NCI-H2227 treated with DMSO at 0.1 percent for 48 hours (cell line): Measurements from ENCODE around the gene SH3BGRL3.

Source experiments
- DNase-seq: peaks from one replicate; lab custom pipeline; 2025; lab: John Stamatoyannopoulos, UW

Gene SH3BGRL3

DNA sequence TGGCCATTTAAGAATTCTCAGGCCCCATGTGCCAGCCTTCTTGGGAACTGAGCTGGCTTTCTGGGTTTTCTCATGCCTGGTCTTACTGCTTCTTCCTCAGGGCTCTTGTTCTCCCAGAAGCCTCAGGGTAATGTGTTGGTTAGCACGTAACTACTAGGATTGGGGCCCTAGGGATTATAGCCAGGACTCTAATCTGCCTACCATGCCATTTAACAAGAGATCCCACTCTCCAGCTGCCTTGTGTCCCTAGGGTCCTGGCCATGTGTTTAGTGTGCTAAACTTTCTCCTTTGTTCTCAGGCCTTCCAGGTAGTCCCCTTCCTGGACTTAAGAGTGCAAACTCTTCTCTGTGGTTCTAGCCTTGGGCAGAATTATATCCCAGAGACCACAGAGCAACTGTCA is 2.2 kb upstream of the SH3BGRL3 start:
- DNase-seq: no peak

DNA sequence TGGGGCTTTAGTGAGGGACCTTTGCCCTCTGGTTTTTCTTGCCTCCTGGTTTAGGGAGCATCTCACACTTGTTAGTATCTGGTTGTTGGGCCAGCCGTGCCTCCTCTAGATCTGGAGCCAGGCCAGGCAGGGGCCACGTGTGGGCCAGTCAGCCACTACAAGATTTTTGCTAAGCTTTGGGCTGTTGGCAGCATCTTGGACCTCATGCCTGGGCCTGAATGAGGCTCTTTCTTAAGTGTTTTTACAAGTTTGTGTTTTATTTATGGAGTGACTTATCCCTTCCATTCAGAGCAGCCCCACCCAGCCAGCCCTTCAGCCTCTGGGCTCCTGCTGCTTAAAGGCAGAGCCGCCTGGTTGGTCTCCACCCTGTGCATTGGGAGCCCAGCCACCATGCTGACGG is 1.6 kb upstream of the SH3BGRL3 start:
- DNase-seq: no peak

DNA sequence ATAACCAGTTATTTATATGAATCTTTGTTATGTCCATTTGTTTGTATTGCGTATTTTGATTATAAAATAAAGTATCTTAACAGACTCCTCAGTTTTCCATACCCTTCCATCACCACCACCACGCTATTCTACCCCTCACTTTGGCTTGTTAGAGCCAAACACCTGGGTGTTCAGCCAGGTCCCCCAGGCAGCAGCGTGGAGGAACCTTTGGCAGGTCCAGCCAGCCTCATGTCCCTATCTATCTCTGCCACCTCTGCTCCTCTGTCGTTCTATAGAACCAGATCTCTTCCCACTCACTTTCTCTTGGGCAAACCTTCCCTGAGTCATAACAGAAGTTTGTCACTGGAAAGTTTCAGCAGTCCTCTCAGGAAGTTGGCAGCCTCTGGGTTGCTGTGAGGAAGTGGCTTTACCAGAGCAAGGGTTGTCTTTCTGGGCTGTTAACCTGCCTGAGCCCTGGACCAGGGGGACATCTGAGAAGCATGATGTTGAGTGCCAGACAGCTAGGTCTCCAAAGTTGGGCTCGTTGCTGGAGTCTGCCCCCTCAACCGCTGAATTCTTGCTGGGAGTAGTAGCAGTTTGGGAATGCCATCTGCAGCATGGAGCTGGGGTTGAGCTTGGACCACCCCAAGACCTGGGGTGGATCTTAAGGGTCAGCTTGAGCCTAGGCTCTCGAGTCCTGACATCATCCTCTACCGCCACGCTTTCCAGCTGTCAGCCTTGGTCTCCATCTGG is 996 bp upstream of the SH3BGRL3 start:
- DNase-seq: no peak

DNA sequence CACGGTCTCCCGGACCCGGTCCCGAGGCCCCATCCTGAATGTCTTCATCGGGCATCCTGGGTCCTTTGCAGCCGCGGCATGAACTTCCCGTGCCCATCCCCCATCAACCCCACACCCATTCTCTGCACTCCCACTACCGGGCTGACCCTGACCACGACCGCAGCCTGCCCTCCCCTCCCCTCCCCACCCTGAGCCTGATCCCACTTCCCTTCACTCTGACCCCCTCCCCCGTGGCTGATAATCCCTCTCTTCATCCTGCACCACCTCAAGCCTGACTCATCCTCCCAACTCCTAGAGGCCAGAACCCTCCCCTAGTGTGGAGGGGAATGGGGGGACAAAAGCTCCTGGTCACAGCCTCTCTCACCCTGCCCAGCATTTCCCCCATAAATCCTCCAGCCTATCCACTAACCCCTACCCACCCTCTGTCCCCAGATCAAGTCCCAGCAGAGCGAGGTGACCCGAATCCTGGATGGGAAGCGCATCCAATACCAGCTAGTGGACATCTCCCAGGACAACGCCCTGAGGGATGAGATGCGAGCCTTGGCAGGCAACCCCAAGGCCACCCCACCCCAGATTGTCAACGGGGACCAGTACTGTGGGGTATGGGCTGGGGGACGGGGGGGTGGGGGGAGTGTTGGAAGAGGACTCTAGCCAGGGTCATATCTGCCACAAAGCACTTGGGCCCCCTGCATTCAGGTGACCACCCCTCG is 602 bp downstream of the SH3BGRL3 start:
- no peak for DNase-seq

DNA sequence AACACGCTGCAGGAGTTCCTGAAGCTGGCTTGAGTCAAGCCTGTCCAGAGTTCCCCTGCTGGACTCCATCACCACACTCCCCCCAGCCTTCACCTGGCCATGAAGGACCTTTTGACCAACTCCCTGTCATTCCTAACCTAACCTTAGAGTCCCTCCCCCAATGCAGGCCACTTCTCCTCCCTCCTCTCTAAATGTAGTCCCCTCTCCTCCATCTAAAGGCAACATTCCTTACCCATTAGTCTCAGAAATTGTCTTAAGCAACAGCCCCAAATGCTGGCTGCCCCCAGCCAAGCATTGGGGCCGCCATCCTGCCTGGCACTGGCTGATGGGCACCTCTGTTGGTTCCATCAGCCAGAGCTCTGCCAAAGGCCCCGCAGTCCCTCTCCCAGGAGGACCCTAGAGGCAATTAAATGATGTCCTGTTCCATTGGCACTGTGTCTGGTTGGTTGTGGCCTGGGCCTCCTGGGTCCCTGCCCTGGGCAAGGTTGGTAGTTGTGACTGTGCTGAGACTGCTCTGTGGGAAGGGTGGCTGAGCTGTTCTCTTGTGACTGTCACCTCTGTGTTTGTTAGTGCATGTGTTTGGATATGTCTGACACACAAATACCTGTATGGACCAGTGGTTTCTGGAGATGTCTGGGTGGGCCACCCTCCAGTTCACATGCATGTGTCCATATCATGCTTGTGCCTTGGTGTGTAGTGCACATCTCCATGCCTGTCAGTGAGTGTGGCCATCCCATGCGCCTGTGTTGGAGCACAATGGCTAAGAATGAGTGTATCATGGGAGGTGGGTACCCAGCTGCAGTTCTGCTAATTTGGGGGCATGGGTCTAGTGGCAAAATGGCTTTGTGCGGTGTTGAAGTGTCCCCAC is 1.4 kb downstream of the SH3BGRL3 start:
- no peak for DNase-seq

DNA sequence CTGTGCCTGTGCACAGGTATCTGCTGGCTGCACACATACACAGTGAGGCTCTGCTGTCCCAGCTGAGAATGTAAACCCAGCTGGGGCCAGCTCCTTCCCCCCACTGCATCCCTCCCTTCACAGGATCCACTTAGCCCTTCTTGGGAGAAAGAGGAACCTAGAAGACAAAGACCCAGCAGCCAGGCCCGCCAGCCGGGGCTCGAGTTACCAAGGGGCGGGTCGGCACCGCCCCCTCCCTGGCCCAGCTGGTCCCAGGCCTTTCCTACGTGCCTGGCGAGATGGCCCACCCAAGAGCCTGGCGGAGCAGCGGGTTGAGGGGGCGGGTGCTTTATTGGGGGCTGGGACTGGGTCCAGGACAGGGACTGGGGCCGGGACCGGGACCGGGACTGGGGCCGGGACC is 2.1 kb downstream of the SH3BGRL3 start:
- DNase-seq: peak; percentile 68

DNA sequence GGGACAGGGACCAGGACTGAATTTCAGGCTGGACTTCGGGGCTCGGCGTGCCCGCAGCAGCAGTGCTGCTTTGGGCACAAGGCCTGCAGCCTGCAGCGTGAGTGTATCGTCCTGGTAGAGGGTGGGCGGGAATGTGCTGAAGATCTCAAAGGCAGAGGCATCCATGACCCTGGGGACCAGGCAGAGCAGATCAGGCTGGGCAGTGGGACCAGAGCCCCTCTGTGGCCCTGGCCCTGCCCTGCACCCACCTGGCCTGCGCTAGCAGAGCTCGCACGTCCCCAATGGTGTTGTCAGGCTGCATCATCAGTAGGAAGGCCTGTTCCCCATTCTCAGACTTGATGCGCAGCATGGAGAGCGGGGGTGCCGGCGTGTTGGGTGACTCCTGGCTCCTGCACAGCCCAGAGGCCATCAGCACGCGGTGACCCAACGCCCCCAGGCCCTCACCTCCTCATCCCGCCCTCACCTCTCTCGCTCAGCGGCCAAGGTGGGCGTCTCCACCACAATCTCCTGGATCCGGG is 2.6 kb downstream of the SH3BGRL3 start:
- DNase-seq: no peak

DNA sequence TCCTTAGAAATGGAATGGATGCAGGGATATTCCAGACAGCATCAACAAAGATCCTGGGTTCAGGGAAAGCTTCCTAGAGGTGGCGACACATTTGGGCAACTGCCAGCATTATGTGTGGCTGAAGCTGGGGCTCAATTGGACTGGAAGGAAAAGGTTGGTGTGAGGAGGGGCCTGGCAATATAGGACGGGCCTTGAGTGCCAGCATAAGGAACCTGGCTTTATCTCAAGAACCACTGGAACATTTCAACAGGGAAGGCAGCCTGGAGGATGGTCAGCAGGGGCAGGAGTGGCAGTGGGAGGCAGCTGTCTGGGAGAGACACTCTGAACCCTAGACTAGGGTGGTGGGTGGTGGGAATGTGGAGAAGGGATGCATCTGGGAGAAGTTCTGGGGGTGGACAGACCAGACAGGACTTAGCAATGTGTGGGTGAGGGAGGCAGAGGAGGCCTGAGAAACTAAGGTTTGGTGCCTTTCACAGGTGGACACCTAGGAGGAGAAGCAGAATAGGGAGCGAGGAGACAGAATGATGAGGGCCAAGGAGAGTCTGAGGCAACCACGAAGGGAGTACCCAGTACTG is 3.5 kb downstream of the SH3BGRL3 start:
- DNase-seq: no peak

DNA sequence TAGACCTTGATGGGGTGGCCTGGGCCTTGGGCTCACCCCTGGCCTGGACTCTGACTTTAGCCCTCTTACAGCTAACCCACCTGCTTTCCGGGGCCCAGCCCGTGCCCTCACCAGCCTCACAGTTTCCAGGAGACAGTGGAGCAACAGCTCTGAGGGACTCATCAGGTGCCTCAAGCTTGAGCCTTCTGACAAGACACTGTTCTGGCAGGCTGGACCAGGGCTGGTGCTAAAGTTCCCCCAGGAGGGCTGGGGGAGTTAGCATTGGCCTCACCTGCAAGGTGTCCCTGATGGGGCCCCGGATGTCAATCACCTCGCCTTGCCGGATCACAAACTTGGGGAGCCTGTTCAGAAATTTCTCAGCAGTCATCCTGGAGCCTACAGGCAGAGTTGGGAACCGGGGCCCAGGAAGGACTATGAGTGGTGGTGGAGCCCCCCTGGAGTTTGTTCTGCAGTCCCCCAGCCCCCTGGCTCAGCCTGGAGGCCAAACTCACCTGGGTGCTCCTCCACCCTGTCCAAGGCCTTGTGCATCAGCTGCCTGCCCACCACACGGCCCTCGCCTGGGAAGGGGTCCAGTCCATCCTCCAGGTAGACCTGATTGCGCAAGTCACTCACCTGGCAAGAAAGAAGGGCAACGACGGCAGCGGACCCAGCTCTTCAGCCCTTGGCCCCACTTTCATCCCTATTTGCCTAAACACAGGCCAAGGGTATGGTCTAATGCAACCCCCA is 4.1 kb downstream of the SH3BGRL3 start:
- DNase-seq: no peak

DNA sequence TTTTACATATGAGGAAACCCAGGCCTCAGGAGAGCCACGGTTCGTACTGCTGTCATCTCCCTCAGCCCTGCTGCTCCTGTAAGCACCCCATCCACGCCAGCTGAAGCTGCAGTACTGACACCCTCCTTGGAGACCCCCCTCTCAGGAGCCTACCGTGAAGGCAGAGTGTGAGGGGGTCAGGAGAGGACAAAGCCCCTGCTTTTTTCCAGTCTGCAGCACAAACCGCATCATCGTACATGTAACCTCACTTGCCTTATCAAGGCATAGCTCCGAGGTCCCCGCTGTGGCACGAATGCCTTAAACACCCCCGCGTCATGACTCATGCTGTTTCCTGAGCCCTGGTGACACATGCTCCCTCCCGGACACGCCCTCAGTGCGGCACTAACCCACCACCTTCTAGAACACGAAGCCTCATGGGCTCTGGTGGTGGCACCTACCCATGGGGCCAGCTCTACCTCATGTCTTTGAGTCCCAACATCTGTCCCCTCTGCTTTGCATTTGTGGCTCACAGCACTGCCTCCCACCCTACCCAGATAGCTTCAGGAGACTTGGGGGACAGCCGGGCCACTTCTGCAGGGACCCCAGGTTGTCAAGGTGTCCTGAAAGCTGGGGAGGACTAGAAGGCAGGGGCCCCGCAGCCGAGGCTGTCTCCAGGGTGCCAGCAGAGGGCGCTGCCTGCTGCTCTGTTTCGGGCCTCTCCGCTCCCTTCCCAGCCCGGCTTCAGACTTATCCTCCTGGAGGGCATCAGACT is 4.9 kb downstream of the SH3BGRL3 start:
- no peak for DNase-seq

DNA sequence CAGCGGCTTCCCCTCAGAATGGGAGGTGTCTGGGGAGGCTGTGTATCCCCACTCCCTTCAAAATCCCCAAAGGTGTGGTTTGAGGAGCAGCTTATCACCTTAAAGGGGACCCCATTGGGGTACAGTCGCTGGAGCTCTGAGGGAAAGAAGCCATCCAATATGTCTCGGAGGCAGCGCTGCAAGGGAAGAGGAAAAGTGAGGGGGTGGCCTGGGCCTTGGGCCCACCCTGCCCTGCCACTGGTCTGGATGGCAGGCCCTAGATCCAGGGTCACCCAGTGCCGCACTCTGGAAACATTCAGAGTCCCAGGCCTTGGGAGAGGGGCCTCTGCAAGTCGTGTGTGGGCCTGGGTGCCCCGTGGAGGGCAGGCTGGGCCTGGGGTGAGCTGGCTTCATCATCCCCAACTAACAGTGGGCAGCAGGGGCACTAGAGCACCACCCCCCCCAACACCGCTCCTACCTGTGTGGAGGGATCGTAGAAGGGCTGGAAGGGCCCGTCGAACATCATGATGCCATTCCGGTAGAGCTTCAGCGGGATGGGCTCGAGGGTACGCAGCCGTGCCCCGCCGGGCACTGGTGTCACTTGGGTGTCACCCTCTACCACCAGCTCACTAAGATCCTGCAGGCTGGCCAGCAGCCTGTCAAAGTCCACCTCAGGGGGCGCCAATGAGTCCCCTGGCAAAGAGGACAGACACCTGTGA is 5.6 kb downstream of the SH3BGRL3 start:
- DNase-seq: peak; percentile 5

DNA sequence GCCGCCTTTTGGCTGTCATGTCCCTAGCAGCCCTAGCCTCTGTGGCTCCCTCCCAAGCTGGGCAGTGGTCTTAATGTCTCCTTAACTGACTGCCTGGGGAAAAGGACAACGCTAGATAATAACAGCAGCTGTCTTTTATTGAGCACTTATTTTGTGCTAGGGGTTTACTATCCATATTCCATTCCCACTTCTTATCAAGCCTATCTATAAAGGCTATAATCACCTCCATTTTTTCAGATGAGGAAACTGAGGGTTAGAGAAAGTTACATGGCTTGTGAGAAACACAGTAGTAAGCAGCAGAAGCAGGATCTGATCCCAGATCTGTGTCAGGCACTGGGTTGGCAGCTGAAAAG is 6.2 kb downstream of the SH3BGRL3 start:
- no peak for DNase-seq

DNA sequence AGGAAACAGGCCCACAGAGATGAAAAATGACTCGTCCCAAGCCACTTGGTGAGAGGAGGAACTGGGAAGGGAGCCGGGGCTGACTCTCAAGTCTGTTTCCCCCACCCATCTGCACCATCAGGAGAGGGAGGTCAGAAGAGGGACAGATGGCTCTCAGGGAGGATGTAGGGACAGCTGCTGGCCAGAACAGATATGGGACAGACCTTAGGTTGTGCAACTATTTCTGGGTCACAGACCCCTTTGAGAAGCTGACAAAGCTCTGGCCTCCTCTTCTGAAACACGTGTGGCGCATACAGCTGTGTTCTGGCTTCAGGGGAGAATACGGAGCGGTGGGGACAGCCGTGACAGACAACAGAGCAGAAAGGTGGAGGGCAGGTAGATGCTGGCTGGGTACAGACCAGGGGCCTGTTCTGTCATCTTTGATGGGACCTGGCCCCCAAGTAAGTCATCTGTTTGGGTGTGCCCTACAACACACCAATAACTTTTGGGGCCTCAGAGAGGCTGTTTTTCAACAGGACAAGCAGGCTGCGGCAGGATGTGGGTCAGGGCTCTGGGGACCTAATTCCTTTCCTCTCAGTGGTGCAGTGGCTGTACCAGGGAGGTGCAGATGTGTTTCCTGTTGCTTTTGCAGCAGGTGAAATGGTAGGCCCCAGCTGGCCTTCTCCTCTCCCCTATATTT is 7.3 kb downstream of the SH3BGRL3 start:
- DNase-seq: no peak

DNA sequence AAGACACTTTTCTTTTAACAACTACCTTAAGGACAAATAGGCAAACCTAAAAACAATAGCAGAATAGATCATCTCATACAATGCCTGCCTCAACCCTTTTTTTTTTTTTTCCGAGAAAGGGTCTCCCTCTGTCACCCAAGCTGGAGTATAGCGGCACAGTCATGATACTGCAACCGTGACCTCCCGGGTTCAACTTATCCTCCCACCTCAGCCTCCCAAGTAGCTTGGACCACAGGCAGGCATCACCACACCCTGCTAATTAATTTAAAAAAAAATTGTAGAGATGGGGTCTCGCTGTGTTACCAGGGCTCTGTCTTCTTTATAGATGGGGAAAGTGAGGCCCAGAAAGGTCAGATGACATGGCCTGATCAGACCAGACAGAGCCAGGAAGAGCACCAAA is 7.9 kb downstream of the SH3BGRL3 start:
- DNase-seq: no peak

DNA sequence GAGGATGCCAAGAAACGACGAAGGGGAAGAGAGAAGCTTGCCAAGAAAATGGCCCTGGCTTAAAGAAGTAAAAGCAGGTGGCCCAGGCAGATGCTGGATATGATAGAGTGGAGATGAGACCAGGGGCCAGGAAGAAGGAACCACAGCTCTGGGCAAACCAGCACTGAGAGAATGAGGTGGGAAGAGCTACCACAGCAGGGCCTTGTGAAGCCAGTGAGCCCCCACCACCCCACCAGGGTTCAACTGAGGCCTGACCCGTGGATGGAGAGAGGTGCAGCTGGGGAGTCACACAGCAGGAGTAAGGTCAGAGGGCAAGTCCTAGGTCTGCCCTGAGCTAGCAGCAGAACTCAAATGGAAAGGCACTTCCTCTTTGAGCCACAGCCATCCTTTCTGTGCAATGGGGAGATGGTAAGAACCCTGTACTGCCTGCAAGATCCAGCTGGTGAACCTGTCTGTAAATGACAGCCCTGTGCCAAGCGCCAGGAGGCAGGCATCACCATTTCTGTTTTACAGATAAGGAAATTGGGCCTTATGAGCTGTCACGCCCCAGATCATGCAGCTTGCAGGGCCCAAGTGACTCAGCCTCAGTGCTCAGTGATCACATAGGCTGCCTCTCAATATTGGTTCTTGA is 8.5 kb downstream of the SH3BGRL3 start:
- DNase-seq: no peak

DNA sequence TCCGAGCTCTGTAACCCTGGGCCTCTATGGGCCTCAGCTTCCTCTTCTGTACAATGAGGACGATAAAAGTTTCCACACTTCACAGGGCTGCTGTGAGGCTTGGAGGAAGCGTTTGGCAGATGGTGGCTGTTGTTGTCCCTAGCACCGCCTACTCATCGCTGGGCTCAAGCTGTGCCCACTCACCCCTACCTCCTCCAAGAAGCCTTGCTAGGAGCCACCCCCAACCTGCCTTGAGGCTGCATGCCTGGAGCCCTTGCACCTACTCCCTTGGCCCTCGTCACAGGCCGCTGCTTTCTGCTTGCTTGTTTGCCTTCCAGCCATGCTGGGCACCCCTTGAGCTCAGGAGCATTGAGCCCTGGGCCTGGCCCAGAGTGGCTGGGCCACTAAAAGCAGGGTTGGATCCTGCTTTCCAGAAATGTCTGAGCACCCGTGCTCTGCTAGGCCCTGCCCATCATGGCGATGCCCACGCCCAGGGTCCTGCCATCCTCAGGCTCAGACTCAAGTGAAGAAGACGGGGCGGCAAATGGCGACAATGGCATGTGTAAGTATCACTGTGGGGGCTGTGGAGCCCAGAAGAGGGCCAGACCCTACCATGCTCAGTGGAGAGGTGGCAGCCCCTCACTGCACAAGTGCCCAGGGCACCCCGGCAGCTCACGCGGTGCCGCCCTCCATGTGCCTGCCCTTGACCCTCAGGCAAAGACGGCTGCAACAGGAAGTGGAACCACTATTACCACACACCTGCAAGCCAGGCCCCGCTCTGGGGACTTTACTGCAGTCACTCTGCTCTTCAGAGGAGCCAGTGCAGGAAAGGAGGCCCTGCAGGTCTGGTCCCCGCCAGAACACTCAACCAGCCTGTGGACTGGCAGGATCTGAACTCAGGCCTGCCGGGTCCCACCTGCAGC is 9.5 kb downstream of the SH3BGRL3 start:
- DNase-seq: no peak

DNA sequence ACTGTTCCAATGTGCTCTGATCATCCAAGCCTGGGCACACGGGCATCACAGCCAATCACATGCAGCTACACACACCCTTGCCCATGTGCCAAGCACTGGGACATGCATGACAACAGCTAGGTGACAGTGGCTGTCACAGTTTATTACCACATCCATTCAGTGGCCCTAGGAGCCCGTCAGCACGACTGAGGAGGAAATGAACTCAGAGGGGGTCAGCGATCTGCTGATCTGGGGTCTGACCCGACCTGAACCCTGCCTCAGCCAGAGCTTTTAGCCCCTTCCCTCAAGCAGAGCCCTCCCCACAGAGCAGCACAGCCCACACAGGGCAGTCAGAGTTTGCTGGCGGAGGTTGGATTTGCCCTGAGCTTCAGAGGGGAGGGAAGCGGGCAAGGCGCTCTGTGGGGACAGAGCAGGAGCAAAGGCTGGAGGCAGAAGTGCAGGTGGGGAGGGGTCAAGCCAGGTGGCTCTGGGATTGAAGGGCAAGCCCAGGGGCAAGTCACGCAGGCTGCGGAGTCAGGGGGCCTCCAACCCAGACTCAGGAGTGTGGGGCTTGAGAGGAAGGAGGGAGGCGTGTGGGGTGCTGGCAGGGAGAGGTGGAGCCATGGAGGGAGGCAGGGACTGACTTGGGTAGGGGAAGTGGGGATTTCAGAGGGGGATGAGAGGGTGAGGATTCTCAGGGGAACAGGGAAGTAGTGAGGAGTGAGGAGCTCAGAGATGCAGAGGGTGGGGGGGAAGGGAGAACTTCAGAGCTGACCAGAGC is 10.4 kb downstream of the SH3BGRL3 start:
- DNase-seq: no peak
